Right lobe of liver (tissue), 6 donors: ENCODE measurements around the gene HFM1. TPM values are rescaled to one million over a fixed set of nuclear protein-coding genes. Genes with fewer than 3 reads are reported as not detected.

ENCODE experiments used
- ATAC-seq, 4 donors: fragments of 200-7000 bp; cut with Tn5 transposase; one replicate each; pipeline ENCODE4 v1.9.1; 2020; ENCODE audit warnings: mild to moderate bottlenecking in 4 of 4, moderate library complexity in 4 of 4
- DNase-seq, 3 donors: peaks; one replicate each; pipeline ENCODE4 v3.0.0-alpha.2; 2020
- H3K27ac ChIP-seq, 3 donors: fragments of 200-600 bp; one replicate each; pipeline ENCODE4 v1.8.0; 2022
- H3K27me3 ChIP-seq, 2 donors: fragments of 200-600 bp; one replicate each; pipeline ENCODE4 v1.8.0; 2022
- H3K36me3 ChIP-seq, 4 donors: fragments of 200-600 bp; sonication (generic) in 1 of 4; one replicate each; pipeline versions ENCODE4 v1.5.1 to v1.8.0; 2017 to 2022; ENCODE audit warnings: control low read depth in 1 of 4
- H3K4me1 ChIP-seq, 4 donors: fragments of 200-600 bp; sonication (generic) in 1 of 4; one replicate each; pipeline versions ENCODE4 v1.5.1 to v1.8.0; 2017 to 2022; ENCODE audit warnings: control low read depth in 1 of 4
- H3K4me3 ChIP-seq, 3 donors: fragments of 200-600 bp; one replicate each; pipeline ENCODE4 v1.8.0; 2022
- H3K9me3 ChIP-seq, 4 donors: fragments of 200-600 bp; sonication (generic) in 1 of 4; one replicate each; pipeline versions ENCODE4 v1.5.1 to v1.8.0; 2017 to 2022; ENCODE audit warnings: control low read depth in 1 of 4
- POLR2A ChIP-seq: fragments of 450-650 bp; IDR thresholded peaks from one replicate; pipeline ENCODE4 v1.6.1; 2017; ENCODE audit warnings: antibody characterized with exemption, mild to moderate bottlenecking
- WGBS: methylation state at CpG from one replicate; pipeline ENCODE4 v1.1.6; 2018; ENCODE audit warnings: low coverage, low lambda C conversion rate; ENCODE audit not compliant: insufficient coverage; ENCODE audit errors: missing lambda C conversion rate; 5-methylcytosine and 5-hydroxymethylcytosine counted together
- intact Hi-C, 2 donors: fragments of 100-400 bp; cut with DNase I; formaldehyde crosslinking; loops; one replicate each; pipeline versions ENCODE4 v1.11.2 to v1.14.1; 2022
- total RNA-seq, 6 experiments: library from RNA; depleted of rRNA in 2 of 6; stranded (reverse); fragments of >200 nt in 2 of 6; fragmentation: NEBNext Ultra II Directional in 3 of 6; extraction: Animal tissue kit (Norgen Biotek cat#: 25700) in 3 of 6; gene quantifications; one replicate each; pipeline versions ENCODE4 v1.1.0 to v1.2.4, GENCODE V29; 2016 to 2023
- TF ChIP-seq, protein P1 (sequence below), 4 donors: fragments of 200-600 bp in 3 of 4; fragments of 450-650 bp in 1 of 4; IDR thresholded peaks; one replicate each; pipeline versions ENCODE4 v1.5.1 to v1.8.0; 2016 to 2022; ENCODE audit warnings: antibody characterized with exemption in 4 of 4, mild to moderate bottlenecking in 2 of 4
- donor health status: DM: no; HTN: yes; CAD: no.
- donor health status: DM: no; HTN: no; CAD: no.
- donor health status: DM: no; HTN: no; CAD: no.
- donor health status: DM: no; HTN: yes; CAD: no.
- donor health status: DM: no; HTN: yes; CAD: no.

The HFM1 gene
- total RNA-seq, 6 experiments from 2014 or later = 0.07 to 0.35 TPM; not detected in 4

GRCh38 chr1:91273875-91274274 is 130.8 kb downstream of the HFM1 start:
- intact Hi-C loops = no loop called here
- no peak for TF ChIP-seq POLR2A
- TF ChIP-seq, protein P1, sequence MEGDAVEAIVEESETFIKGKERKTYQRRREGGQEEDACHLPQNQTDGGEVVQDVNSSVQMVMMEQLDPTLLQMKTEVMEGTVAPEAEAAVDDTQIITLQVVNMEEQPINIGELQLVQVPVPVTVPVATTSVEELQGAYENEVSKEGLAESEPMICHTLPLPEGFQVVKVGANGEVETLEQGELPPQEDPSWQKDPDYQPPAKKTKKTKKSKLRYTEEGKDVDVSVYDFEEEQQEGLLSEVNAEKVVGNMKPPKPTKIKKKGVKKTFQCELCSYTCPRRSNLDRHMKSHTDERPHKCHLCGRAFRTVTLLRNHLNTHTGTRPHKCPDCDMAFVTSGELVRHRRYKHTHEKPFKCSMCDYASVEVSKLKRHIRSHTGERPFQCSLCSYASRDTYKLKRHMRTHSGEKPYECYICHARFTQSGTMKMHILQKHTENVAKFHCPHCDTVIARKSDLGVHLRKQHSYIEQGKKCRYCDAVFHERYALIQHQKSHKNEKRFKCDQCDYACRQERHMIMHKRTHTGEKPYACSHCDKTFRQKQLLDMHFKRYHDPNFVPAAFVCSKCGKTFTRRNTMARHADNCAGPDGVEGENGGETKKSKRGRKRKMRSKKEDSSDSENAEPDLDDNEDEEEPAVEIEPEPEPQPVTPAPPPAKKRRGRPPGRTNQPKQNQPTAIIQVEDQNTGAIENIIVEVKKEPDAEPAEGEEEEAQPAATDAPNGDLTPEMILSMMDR (IDR thresholded peaks at IDR 0.05) = no peak
- Histone ChIP-seq H3K27ac (no peak overlapping the region), H3K4me3 (no peak overlapping the region), H3K27me3 (no peaks in the 10 kb centered on the region), H3K36me3 (no peaks in the 10 kb centered on the region), H3K4me1 (no peaks in the 10 kb centered on the region), H3K9me3 (no peaks in the 10 kb centered on the region)
- DNase-seq (no peak), ATAC-seq (no peak)
- 71% methylated on average over 1 of the region's 1 CpG for WGBS

GRCh38 chr1:91261655-91262054 is 143.0 kb downstream of the HFM1 start:
- ATAC-seq (no peak), DNase-seq (no peak)
- H3K27ac ChIP-seq = no peak overlapping the region
- H3K36me3 ChIP-seq = no peaks in the 10 kb centered on the region
- intact Hi-C loops = no loop called here
- no peak for TF ChIP-seq POLR2A
- TF ChIP-seq, protein P1 (IDR thresholded peaks at IDR 0.05) = no peak
- no peak overlapping the region for H3K4me3 ChIP-seq
- no peaks in the 10 kb centered on the region for H3K27me3 ChIP-seq
- WGBS = 40% methylated on average over 2 of the region's 2 CpGs
- H3K9me3 ChIP-seq = no peaks in the 10 kb centered on the region
- H3K4me1 ChIP-seq = no peaks in the 10 kb centered on the region

DNA sequence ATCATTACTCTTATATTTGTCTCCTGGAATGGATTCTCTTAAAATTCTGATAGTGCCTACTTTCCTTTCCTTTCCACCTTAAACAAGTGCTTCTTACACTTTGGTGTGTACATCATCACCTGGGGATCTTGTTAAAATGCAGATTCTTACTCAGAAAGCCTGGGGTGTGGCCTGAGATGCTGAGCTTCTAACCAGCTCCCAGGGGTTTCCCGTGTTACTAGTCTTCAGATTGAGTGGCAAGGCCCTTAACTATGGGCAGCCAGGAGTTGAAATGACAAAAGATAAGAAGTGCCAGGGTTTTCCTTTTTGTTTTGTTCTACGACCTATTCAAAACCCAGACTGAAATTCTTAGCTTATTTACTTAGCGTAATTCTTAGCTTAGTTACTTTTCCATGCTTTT is 159.2 kb downstream of the HFM1 start:
- 33% methylated on average over 3 of the region's 3 CpGs for WGBS
- Histone ChIP-seq H3K9me3 (no peaks in the 10 kb centered on the region), H3K4me1 (no peaks in the 10 kb centered on the region), H3K4me3 (no peak overlapping the region), H3K27ac (no peak overlapping the region), H3K27me3 (no peaks in the 10 kb centered on the region), H3K36me3 (no peaks in the 10 kb centered on the region)
- intact Hi-C loops = no loop called here
- no peak for ATAC-seq
- no peak for DNase-seq
- TF ChIP-seq, protein P1 (IDR thresholded peaks at IDR 0.05) = no peak
- TF ChIP-seq POLR2A = no peak

GRCh38 chr1:91244737-91245136 is 159.9 kb downstream of the HFM1 start:
- 51% methylated on average over 2 of the region's 2 CpGs for WGBS
- DNase-seq = no peak
- intact Hi-C loops = no loop called here

More at GRCh38 chr1:91244737-91245136, 159.9 kb downstream of the HFM1 start:
- H3K36me3 ChIP-seq = no peaks in the 10 kb centered on the region
- no peak for TF ChIP-seq POLR2A
- TF ChIP-seq, protein P1 (IDR thresholded peaks at IDR 0.05) = peak in 1 of 4 donors; percentile 10
- no peak for ATAC-seq
- no peaks in the 10 kb centered on the region for H3K9me3 ChIP-seq
- H3K27me3 ChIP-seq = no peaks in the 10 kb centered on the region
- H3K4me3 ChIP-seq = no peak overlapping the region
- H3K4me1 ChIP-seq = no peaks in the 10 kb centered on the region
- no peak overlapping the region for H3K27ac ChIP-seq
